ENCODE measurements around the gene PANK3.

GRCh38 chr5:168550656-168551055 is 28.5 kb downstream of the PANK3 start:
- TF ChIP-seq POLR2A (IDR thresholded peaks at IDR 0.05) (no peak), CTCF (IDR thresholded peaks at IDR 0.05) (no peak), POLR2AphosphoS5 (IDR thresholded peaks at IDR 0.05) (no peak), EP300 (IDR thresholded peaks at IDR 0.05) (no peak)
